ENCODE results near the gene OR2G6.
"Not testable (repeated sequence)": the region's sequence is repeated elsewhere in the genome, so short reads cannot be mapped to it uniquely, and the experiment has no call there.

The OR2G6 gene

DNA sequence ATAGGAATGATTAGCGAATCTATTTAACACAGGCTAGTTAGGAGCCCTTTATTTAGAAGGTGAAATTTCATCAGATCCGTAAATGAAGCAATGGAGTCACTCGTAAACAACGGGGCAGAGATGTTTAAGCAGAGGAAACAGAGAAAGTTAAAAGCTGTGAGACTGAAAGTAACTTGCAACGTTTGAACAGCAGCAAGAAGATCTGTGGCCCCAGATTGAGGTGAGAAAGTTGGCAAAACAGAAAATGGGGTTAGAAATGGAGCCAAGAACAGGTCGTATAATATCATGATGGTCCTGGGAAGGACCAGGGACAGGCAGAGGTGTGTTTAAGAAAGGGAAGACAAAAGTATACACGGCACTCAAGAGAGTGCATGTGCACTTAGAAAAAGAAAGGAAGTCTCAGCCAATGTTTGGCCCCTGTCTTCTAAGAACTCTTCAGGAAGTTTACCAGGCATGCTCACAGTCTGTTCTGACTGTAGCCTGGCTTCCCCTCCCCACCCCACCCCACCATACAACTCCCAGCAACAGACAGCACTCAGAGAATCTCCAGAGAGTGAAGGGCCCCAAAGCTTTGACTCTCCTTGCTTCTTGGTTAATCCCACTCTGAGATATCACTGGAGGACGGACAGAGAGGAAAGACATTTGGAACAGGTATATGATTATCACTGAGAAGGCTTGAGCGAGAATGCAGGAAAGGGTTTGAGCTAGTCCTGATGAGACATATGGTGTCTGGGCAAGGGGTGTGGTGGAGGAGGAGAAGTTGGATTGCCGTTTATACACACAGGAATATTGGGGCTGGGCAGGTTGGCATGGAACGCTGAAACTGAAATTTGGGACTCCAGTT, 57.9 kb downstream of the OR2G6 start:
- not testable (repeated sequence) for DNase-seq (ENCODE audit: low spot score); H3K4me3 ChIP-seq; H3K27ac ChIP-seq

GRCh38 chr1:248569049-248569448, 61.2 kb downstream of the OR2G6 start:
- not testable (repeated sequence) for DNase-seq (ENCODE audit: low spot score); H3K27ac ChIP-seq; H3K4me3 ChIP-seq

GRCh38 chr1:248570811-248571210, 62.9 kb downstream of the OR2G6 start:
- not testable (repeated sequence) for DNase-seq (ENCODE audit: low spot score); H3K4me3 ChIP-seq; H3K27ac ChIP-seq

GRCh38 chr1:248572049-248572448, 64.2 kb downstream of the OR2G6 start:
- not testable (repeated sequence) for H3K4me3 ChIP-seq; DNase-seq (ENCODE audit: low spot score); H3K27ac ChIP-seq

- H3K27ac ChIP-seq; H3K4me3 ChIP-seq; DNase-seq (ENCODE audit: low spot score): not testable (repeated sequence)
Measured at GRCh38 chr1:248573856-248574255, 66.0 kb downstream of the OR2G6 start.

GRCh38 chr1:248574657-248575056, 66.8 kb downstream of the OR2G6 start, which contains the start of gene OR2T34:
Gene OR2T34 (minus strand): TSS chr1:248574757. CDS start chr1:248574757, 0 bp downstream.
- not testable (repeated sequence) for H3K27ac ChIP-seq; DNase-seq (ENCODE audit: low spot score); H3K4me3 ChIP-seq

DNA sequence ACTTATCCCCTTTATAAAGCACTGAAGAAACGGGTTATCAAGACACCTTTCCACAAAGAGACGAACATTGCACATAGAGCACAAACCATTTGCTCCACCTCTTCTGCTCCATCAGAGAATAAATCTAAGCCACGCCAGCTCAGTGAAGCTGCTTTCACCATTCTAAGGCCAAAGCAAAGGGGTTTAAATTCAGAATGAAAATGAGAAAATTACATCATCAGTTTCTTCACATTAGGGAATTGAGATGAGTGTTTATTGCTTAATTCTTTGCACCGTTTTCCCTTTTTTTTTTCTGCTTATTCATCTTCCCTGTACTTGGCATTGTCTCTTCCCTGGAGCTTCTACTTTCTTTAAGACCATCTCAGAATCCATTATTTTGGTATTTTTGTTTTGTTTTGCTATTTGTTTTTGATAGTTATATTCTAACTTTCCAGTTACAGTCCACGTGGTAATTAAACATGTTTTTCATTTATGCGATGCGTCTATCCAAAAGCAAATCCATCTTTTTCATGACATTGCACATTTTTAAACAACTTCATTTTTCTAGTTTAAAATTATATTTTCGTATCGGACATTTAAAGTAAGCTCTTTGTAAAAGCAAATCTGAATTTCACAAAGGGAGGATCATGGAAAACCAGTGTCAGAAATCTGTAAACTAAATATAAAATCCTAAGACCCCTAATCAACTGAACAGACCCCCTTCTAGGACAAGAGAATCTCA, 68.5 kb downstream of the OR2G6 start:
- no peak overlapping the region for H3K27ac ChIP-seq
- H3K4me3 ChIP-seq, result no peak overlapping the region
- no peak for DNase-seq (ENCODE audit: low spot score)
- TF ChIP-seq, protein P1, sequence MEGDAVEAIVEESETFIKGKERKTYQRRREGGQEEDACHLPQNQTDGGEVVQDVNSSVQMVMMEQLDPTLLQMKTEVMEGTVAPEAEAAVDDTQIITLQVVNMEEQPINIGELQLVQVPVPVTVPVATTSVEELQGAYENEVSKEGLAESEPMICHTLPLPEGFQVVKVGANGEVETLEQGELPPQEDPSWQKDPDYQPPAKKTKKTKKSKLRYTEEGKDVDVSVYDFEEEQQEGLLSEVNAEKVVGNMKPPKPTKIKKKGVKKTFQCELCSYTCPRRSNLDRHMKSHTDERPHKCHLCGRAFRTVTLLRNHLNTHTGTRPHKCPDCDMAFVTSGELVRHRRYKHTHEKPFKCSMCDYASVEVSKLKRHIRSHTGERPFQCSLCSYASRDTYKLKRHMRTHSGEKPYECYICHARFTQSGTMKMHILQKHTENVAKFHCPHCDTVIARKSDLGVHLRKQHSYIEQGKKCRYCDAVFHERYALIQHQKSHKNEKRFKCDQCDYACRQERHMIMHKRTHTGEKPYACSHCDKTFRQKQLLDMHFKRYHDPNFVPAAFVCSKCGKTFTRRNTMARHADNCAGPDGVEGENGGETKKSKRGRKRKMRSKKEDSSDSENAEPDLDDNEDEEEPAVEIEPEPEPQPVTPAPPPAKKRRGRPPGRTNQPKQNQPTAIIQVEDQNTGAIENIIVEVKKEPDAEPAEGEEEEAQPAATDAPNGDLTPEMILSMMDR (IDR thresholded peaks at IDR 0.05), result no peak
